Kidney (tissue), 14 donors: ENCODE measurements around the gene RPL39. TPM values are rescaled to one million over a fixed set of nuclear protein-coding genes. Genes with fewer than 3 reads are reported as not detected.
"Not testable (repeated sequence)": the region's sequence is repeated elsewhere in the genome, so short reads cannot be mapped to it uniquely, and the experiment has no call there.

Source experiments
- DNase-seq, 5 donors: peaks; one replicate each; pipeline ENCODE4 v3.0.0-alpha.2; 2013 to 2020
- FAIRE-seq: peaks from 2 replicates; lab custom pipeline; 2012; peaks lifted over from hg19 to GRCh38; lab: Jason Lieb, UNC
- H3K27ac ChIP-seq, 2 donors: one replicate each; pipeline ENCODE4 v1.7.0; 2013; ENCODE audit warnings: low read depth in 2 of 2, low read length in 2 of 2, inconsistent platforms in 1 of 2
- H3K27me3 ChIP-seq: one replicate; pipeline ENCODE4 v1.7.1; 2013; ENCODE audit warnings: low read length, inconsistent platforms; ENCODE audit not compliant: control insufficient read depth, insufficient read depth
- H3K36me3 ChIP-seq, 3 donors: one replicate each; pipeline versions ENCODE4 v1.7.0 to v1.7.1; 2013; ENCODE audit warnings: low read length in 3 of 3, control low read depth in 1 of 3, inconsistent platforms in 1 of 3; ENCODE audit not compliant: insufficient read depth in 3 of 3, control insufficient read depth in 2 of 3
- H3K4me1 ChIP-seq, 3 donors: one replicate each; pipeline versions ENCODE4 v1.7.0 to v1.7.1; 2013; ENCODE audit warnings: low read length in 3 of 3, inconsistent platforms in 1 of 3, low read depth in 1 of 3; ENCODE audit not compliant: control insufficient read depth in 2 of 3, insufficient read depth in 2 of 3
- H3K4me3 ChIP-seq, 3 donors: one replicate each; pipeline versions ENCODE4 v1.7.0 to v1.8.1; 2013; ENCODE audit warnings: low read length in 3 of 3, control low read depth in 1 of 3, inconsistent platforms in 1 of 3
- H3K9ac ChIP-seq, 3 donors: one replicate each; pipeline versions ENCODE4 v1.7.0 to v1.7.1; 2013; ENCODE audit warnings: low read length in 3 of 3, control low read depth in 1 of 3, inconsistent platforms in 1 of 3
- H3K9me3 ChIP-seq, 3 donors: one replicate each; pipeline versions ENCODE4 v1.7.0 to v1.7.1; 2013; ENCODE audit warnings: low read length in 3 of 3, control low read depth in 1 of 3, inconsistent platforms in 1 of 3; ENCODE audit not compliant: control insufficient read depth in 2 of 3, insufficient read depth in 1 of 3
- CTCF ChIP-seq: IDR thresholded peaks from 3 replicates; pipeline ENCODE4 v1.5.1; 2012; ENCODE audit warnings: mild to moderate bottlenecking, moderate library complexity, borderline replicate concordance; ENCODE audit not compliant: insufficient read depth; ENCODE audit errors: extremely low read depth
- intact Hi-C: fragments of 100-400 bp; cut with DNase I; formaldehyde crosslinking; loops from one replicate; pipeline ENCODE4 v1.11.1; 2022
- polyA plus RNA-seq: library from polyadenylated mRNA; stranded (reverse); fragments of 350-450 nt; fragmentation: Illumina TruSeq; extraction: RNeasy Lipid Tissue Mini Kit (QIAGEN cat#74804); gene quantifications from one replicate; pipeline ENCODE4 v1.2.3, GENCODE V29; 2014; ENCODE audit warnings: low read depth, low replicate concordance; ENCODE audit not compliant: insufficient read depth
- total RNA-seq: library from RNA; stranded (reverse); fragmentation: NEBNext Ultra II Directional; extraction: Animal tissue kit (Norgen Biotek cat#: 25700); gene quantifications from one replicate; pipeline ENCODE4 v1.2.1, GENCODE V29; 2021
- donor health status: control.
- donor health status: control.
- donor health status: control.
- donor health status: control.
- donor health status: control.
- donor health status: DM: yes; HTN: yes; CAD: no.
- donor health status: Normal renal cell carcinoma (clear cell type).

Gene RPL39
- total and polyA plus RNA-seq, 2 donors from 2014 or later, result 1,212 to 2,663 TPM

GRCh38 chrX:119775517-119776238 is 15.8 kb downstream of the RPL39 start:
- no peak for TF ChIP-seq CTCF
- H3K27ac ChIP-seq, result no peak overlapping the region
- intact Hi-C loops, result no loop called here
- DNase-seq, result no peak
- H3K9ac ChIP-seq, result no peak overlapping the region
- H3K9me3 ChIP-seq, result no peaks in the 10 kb centered on the region
- no peak for FAIRE-seq
- no peaks in the 10 kb centered on the region for H3K4me1 ChIP-seq
- H3K27me3 ChIP-seq, result no peaks in the 10 kb centered on the region
- no peak overlapping the region for H3K4me3 ChIP-seq
- H3K36me3 ChIP-seq, result no peaks in the 10 kb centered on the region

- H3K4me3 ChIP-seq, intact Hi-C loops, H3K4me1 ChIP-seq, H3K9ac ChIP-seq, H3K36me3 ChIP-seq, H3K9me3 ChIP-seq, DNase-seq, H3K27ac ChIP-seq, H3K27me3 ChIP-seq, FAIRE-seq: not testable (repeated sequence)
These were observed 22.0 kb downstream of the RPL39 start for GRCh38 chrX:119769388-119769787.

- H3K4me3 ChIP-seq, DNase-seq, FAIRE-seq, H3K4me1 ChIP-seq, H3K9me3 ChIP-seq, H3K27ac ChIP-seq, H3K36me3 ChIP-seq, H3K27me3 ChIP-seq, H3K9ac ChIP-seq, intact Hi-C loops: not testable (repeated sequence)
These were observed 23.0 kb downstream of the RPL39 start for GRCh38 chrX:119768436-119768835.

- H3K36me3 ChIP-seq, result no peaks in the 10 kb centered on the region
- intact Hi-C loops, result no loop called here
- no peaks in the 10 kb centered on the region for H3K27me3 ChIP-seq
- H3K4me3 ChIP-seq, result no peak overlapping the region
- no peaks in the 10 kb centered on the region for H3K4me1 ChIP-seq
- H3K9ac ChIP-seq, result no peak overlapping the region
- TF ChIP-seq CTCF, result no peak
- H3K9me3 ChIP-seq, result no peaks in the 10 kb centered on the region
- no peak overlapping the region for H3K27ac ChIP-seq
- no peak for DNase-seq
- FAIRE-seq, result no peak
These were observed 27.5 kb downstream of the RPL39 start for GRCh38 chrX:119763836-119764387.
